ENCODE measurements around the gene FCRL5.

The FCRL5 gene

DNA sequence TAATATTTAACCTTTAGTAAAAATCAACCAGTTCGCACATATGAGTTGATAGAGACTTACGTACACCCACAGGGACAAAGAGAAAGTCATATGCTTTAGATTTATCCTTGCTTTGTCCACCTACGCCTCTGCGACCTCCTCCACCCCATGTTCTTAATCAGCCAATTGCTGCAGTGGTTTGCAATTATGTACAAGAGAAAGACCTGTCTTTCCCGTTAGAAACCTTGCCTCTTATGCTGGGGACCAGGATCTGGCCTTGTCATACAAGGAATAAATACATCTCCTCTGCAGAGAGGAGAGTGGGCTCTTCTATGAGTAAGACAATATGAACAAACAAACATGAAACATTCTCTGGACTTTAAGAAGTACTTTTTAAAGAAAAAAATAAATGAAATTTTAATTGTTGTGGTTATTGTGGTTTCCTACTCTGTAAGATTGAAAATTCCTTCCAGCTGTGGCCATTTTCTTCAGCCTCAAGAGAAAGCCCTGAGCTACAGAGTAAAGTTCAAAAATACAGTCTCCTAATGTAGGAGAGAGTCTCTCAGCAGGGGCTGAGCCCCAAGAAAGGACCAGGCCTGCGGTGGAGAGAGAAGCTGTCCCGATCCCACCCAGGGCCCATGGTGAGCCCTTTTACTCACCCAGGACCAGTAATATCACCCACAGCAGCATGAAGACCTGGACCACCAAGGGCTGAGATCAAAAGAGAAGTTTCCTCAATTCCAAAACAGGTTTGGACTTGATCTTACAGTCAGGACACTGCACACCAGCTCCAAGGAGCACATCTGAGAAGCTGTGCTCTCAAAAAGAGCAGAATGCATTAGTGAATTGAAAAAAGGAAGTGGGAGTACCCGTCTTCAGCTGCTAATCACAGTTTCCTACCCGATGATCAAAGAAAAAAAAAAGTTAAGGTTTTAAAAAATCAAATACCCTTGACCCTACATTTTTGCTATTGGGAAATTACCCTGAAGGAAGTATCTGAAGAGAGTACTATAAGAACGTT lies at the start of gene FCRL5:
FCRL5 (minus strand) TSS at position 822 of the 1,000 bp plus-strand sequence; CDS start at position 669, 153 bp downstream.
- Histone ChIP-seq H3K4me1 (ENCODE audit: insufficient read depth, low read length, poor library complexity, severe bottlenecking) (peaks cover 11% of the 10 kb centered on the region), H3K9me3 (ENCODE audit: insufficient read depth, low read depth, low read length) (no peaks in the 10 kb centered on the region), H4K20me1 (ENCODE audit: insufficient read depth, low read length, poor library complexity, severe bottlenecking) (no peaks in the 10 kb centered on the region), H3K4me3 (ENCODE audit: low read length, poor library complexity, severe bottlenecking) (no peak within 1 kb of the TSS), H2AFZ (ENCODE audit: low read length) (no peak within 1 kb of the TSS), H3K4me2 (ENCODE audit: low read depth, low read length, poor library complexity, severe bottlenecking) (no peak within 1 kb of the TSS), H3K9me2 (replicated peaks; ENCODE audit: low read depth, low read length) (no peaks in the 10 kb centered on the region), H3F3A (ENCODE audit: low read depth) (no peaks in the 10 kb centered on the region), H3K27me3 (ENCODE audit: insufficient read depth, low read length, poor library complexity, severe bottlenecking) (no peaks in the 10 kb centered on the region), H3K36me3 (ENCODE audit: insufficient read depth, low read length) (no peaks in the 10 kb centered on the region), H3K9ac (ENCODE audit: low read depth, low read length, poor library complexity, severe bottlenecking) (no peak within 1 kb of the TSS), H3K79me2 (ENCODE audit: insufficient read depth, low read length) (no peaks in the 10 kb centered on the region)
- TF ChIP-seq, protein P1, sequence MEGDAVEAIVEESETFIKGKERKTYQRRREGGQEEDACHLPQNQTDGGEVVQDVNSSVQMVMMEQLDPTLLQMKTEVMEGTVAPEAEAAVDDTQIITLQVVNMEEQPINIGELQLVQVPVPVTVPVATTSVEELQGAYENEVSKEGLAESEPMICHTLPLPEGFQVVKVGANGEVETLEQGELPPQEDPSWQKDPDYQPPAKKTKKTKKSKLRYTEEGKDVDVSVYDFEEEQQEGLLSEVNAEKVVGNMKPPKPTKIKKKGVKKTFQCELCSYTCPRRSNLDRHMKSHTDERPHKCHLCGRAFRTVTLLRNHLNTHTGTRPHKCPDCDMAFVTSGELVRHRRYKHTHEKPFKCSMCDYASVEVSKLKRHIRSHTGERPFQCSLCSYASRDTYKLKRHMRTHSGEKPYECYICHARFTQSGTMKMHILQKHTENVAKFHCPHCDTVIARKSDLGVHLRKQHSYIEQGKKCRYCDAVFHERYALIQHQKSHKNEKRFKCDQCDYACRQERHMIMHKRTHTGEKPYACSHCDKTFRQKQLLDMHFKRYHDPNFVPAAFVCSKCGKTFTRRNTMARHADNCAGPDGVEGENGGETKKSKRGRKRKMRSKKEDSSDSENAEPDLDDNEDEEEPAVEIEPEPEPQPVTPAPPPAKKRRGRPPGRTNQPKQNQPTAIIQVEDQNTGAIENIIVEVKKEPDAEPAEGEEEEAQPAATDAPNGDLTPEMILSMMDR (conservative IDR thresholded peaks at IDR 0.05; ENCODE audit: low read length): no peak
- TF ChIP-seq EZH2phosphoT487 (IDR thresholded peaks at IDR 0.05; ENCODE audit: borderline replicate concordance): no peak

DNA sequence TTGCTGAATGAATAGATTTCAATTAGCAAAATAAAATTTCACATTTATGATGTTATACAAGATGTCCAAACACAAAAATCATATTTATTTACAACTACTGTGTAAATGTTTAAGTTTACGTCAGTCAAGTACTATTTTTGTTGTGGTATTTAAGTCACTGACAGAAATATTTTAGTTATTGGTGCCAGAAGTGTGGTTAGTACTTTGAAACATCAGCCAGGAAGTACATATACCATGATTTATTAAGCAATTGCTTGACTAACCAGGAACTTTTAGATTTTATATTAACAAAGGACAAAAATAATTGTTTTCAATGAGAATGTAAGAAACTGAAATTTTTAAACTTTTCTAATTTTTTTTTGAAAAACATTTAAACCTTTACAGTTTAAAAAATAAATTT lies 47.9 kb upstream of the FCRL5 start:
- Histone ChIP-seq H3F3A (ENCODE audit: low read depth) (no peaks in the 10 kb centered on the region), H3K4me1 (ENCODE audit: insufficient read depth, low read length, poor library complexity, severe bottlenecking) (peaks cover 32% of the 10 kb centered on the region), H3K4me2 (ENCODE audit: low read depth, low read length, poor library complexity, severe bottlenecking) (no peak overlapping the region), H3K9ac (ENCODE audit: low read depth, low read length, poor library complexity, severe bottlenecking) (no peak overlapping the region), H3K36me3 (ENCODE audit: insufficient read depth, low read length) (no peaks in the 10 kb centered on the region), H4K20me1 (ENCODE audit: insufficient read depth, low read length, poor library complexity, severe bottlenecking) (no peaks in the 10 kb centered on the region), H3K79me2 (ENCODE audit: insufficient read depth, low read length) (no peaks in the 10 kb centered on the region), H3K9me2 (replicated peaks; ENCODE audit: low read depth, low read length) (no peaks in the 10 kb centered on the region), H3K9me3 (ENCODE audit: insufficient read depth, low read depth, low read length) (no peaks in the 10 kb centered on the region), H3K4me3 (ENCODE audit: low read length, poor library complexity, severe bottlenecking) (no peak overlapping the region), H2AFZ (ENCODE audit: low read length) (no peak overlapping the region), H3K27me3 (ENCODE audit: insufficient read depth, low read length, poor library complexity, severe bottlenecking) (no peaks in the 10 kb centered on the region)
- no peak for TF ChIP-seq EZH2phosphoT487 (IDR thresholded peaks at IDR 0.05; ENCODE audit: borderline replicate concordance)
- TF ChIP-seq, protein P1 (conservative IDR thresholded peaks at IDR 0.05; ENCODE audit: low read length): no peak

DNA sequence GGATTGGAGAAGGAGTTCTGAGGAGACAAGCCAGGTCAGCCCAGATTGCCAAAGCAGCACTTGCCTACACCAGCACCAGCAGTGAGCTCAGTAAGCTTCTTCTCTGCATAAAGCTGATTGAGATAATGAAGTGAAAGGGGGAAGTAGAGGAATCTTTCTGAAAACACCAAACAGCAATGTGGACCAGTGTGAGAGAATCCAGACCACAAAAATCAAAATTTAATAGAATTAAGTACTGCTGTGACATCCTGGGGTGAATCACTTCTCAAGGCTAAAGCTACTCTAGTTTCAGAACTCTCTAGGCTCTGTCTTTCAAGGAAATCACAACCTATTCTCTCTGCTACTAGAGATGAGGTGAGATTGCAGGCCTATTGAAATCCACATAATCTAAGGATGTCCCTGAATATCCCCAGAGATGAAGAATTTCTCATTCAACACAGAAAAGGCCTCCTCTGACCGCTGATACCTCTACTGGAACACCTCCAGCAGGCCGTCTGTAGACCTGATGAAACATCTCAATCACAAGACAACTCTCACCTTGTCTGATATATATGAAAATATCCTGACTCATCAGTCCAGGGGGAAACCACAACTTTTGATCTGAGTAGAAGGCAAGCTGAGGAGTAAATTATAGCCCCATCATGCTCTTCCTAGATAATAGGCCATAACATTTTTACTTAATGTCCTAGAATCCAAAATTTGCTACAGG lies 45.8 kb upstream of the FCRL5 start, which contains the start of gene FCRL4:
FCRL4 (minus strand) TSS at position 127 of the 709 bp plus-strand sequence. CDS start 141 bp downstream, outside the sequence.
- Histone ChIP-seq H3K4me2 (ENCODE audit: low read depth, low read length, poor library complexity, severe bottlenecking) (no peak within 1 kb of the TSS), H3F3A (ENCODE audit: low read depth) (no peaks in the 10 kb centered on the region), H3K79me2 (ENCODE audit: insufficient read depth, low read length) (no peaks in the 10 kb centered on the region), H4K20me1 (ENCODE audit: insufficient read depth, low read length, poor library complexity, severe bottlenecking) (no peaks in the 10 kb centered on the region), H3K9me2 (replicated peaks; ENCODE audit: low read depth, low read length) (no peaks in the 10 kb centered on the region), H3K27me3 (ENCODE audit: insufficient read depth, low read length, poor library complexity, severe bottlenecking) (no peaks in the 10 kb centered on the region), H3K36me3 (ENCODE audit: insufficient read depth, low read length) (no peaks in the 10 kb centered on the region), H2AFZ (ENCODE audit: low read length) (no peak within 1 kb of the TSS), H3K9ac (ENCODE audit: low read depth, low read length, poor library complexity, severe bottlenecking) (no peak within 1 kb of the TSS), H3K4me3 (ENCODE audit: low read length, poor library complexity, severe bottlenecking) (no peak within 1 kb of the TSS), H3K9me3 (ENCODE audit: insufficient read depth, low read depth, low read length) (no peaks in the 10 kb centered on the region), H3K4me1 (ENCODE audit: insufficient read depth, low read length, poor library complexity, severe bottlenecking) (peaks cover 53% of the 10 kb centered on the region)
- no peak for TF ChIP-seq EZH2phosphoT487 (IDR thresholded peaks at IDR 0.05; ENCODE audit: borderline replicate concordance)
- TF ChIP-seq, protein P1 (conservative IDR thresholded peaks at IDR 0.05; ENCODE audit: low read length): no peak
